Inflammatory macrophage treated with lipopolysaccharide for 4 hours (primary cell): ENCODE measurements around the gene PRUNE2.

ENCODE experiments used
- DNase-seq: peaks from one replicate; pipeline ENCODE4 v3.0.0-alpha.2; 2020

Gene PRUNE2

DNA sequence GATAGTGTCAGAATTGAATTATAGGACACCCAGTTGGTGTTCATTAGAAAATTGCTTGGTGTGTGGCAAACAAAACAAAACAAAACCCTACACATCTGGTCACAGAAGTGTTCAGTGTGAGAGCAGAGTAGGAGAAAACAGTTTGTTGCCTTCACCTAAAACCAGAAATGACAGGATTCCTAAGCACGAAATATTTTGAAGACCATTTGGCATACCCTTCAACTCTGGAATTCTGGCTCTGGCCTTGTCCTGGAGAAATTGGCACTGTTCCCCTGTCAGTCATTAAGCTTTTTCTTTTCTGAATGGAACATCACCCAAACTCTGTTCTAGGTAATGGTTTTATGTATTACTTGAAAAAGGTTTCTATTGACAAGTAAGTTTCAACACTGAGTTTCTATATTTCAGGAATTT lies 251.9 kb downstream of the PRUNE2 start:
- no peak for DNase-seq

DNA sequence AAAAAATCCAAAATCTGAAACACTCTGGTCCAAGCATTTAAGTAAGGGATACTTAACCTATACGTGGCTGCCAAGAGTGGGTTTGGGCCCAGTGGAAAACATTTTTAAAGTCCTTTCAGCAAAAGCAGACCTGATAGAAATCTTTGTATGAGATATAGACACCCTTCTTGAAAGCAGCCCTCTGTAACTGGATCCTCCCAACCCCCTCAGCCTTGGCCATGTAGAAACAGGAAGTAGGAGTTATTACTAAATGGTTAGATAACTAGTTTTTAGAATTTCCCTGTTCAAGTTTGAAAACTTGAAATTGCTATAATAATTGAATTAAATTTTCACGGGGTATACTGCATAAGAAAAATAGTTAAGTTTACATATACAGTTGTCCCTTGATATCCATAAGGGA lies 253.0 kb downstream of the PRUNE2 start:
- DNase-seq = peak; percentile 73

DNA sequence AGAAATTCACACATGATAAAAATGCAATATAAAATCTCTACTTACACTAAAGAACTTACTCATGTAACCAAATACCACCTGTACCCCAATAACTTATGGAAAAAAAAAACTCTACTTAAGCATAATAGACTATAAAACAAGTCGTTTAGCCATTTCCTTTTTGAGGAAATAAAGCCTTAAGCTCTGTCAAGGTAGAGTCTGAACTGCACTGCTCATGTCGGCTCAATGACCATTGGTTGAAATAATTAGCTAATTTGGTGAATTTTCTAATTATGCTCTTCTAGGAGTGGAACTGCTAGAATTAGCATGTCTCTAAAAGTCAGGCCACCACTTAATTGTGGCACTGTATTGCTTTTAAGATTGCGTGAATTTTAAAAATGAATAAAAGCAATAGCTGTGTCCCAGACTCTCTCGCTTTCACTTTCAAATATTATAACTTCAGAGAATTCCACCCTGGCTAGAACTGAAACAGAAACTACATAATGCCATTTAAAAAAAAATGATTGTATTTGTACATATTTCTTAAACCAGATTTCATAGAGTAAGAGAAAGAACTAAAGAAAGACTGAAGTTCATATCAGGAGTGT lies 254.7 kb downstream of the PRUNE2 start:
- peak; percentile 84 for DNase-seq

DNA sequence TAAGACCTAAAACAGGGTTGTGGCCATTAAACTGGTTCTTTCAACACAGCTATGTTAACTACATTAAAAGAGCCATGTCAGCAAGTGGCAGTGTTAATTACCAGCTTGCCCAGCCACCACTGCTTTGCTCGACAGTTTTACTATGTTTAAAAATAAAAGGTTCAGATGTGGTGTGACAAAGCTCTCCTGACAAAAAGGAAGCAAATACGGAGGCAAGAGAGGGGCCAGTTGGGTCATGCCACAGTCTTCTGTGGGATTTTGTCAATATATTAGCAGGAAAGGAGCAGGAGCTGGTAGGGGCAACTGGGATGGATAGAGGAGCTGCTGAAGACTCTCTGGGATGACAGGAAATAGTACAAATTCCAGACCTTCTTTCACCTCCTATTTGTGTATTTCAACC lies 255.2 kb downstream of the PRUNE2 start:
- DNase-seq = no peak

DNA sequence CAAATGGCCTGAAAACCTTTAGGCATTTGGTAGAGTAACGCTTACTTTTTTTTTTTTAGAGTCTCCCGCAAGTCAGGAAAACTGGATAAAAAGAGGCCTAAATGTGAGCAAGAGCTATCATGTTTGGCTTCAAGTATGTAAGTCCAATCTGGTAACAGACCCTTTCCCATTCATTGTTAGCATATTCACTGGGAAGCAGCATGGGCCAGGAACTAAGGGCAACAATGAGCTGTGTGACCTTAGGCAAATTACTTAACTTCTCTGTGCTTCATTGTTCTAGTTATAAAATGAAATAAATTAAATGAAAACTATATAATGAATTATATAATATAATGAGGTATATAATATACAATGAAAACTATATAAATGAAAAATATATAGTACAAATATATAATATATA lies 256.0 kb downstream of the PRUNE2 start:
- DNase-seq = no peak

DNA sequence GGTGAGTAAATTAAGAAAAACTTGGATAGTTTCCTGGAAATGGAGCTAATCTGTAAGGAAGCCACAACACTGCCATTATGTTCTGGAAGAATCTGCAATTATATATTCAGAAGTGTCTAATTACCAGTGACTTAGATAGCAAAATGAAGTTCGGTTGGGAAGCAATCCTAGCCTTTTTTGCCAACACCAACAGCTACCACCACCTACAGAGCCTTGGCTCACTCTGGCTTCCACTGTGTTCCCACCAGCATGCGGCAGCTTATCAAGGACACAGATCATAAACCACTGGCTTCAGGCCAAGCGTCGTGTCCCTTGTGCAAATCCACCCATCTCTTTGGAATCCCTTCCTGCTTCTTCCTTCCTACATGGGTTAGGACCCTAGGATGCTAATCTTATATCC lies 259.7 kb downstream of the PRUNE2 start:
- no peak for DNase-seq

DNA sequence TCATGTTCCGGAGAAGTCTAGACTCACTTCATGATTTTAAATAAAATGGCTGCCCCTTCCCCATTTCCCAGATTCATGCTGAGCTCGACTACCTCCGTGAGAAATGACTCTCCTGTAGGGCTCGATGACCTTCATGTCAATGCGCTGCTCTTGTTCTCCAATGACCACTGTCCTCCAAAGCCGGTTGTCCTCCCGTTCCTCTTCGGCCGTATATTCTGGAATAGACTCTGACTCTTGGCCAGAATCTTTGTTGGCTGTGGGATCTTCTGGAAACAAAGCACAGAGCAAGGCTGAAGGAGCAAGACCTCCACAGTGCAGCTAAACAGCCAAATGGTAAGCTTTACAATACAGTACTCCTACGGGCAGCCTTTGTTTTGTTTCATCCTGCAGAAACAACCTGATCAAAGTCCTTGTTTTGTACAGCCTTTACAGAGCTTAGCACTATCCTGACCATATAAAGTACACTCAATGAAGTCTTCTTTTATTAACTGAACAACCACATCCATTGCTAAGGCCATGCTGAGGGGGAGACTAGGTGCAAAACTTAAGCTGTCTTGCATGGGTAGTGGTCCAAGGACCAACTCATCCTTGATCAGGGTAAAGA lies 261.2 kb downstream of the PRUNE2 start:
- DNase-seq = no peak

DNA sequence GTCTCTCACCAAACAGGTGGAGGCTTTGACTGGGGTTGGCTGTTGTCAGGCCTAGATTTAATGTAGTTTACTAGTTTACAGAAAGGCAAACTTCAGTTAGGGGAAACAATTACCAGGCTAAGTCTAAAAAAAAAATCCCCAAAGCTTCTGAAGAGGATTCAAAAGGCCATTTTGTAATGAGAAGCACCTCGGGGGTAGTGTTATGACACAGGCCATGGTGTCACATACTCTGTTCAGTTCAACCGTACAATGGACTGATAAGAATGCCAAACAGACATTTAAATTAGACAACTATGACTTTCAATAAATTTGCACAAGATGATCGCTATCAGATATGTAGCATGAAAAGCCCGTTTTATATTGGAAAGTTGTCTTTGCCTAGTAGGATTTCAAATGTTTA lies 261.7 kb downstream of the PRUNE2 start:
- DNase-seq = peak; percentile 39

DNA sequence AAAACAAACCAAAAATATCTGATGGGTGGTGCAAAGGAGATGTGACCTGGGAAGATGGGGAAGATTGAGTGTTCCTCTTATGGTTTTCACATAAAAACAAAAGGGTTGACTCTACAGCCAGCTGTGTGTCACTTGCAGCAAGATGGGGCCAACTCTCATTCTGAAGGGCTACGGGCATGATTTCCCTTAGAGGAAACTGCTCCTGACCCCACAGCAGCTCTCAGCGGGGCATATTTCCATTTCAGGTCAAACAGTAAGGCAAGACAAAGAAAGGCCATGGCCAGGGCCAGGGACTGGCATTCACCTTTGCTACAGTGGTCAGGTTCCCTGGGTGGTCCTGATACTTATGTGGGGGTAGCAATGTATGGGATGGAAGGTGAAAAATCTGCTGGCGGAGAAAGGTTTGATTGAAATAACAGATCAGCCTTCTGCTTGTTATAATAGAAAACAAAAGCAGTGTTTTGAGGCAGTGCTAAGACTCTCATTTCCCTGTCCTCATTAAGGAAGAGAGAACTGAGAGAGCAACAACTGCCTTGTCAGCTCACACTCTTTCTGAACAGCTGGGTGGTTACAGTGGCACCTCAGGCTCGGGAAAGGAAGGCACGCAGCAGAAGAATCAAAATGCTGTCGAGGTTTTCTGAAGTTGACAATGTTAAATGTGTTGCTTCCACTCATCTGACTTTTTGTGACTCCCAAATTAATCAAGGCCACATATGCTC lies 262.4 kb downstream of the PRUNE2 start:
- DNase-seq = peak; percentile 73

DNA sequence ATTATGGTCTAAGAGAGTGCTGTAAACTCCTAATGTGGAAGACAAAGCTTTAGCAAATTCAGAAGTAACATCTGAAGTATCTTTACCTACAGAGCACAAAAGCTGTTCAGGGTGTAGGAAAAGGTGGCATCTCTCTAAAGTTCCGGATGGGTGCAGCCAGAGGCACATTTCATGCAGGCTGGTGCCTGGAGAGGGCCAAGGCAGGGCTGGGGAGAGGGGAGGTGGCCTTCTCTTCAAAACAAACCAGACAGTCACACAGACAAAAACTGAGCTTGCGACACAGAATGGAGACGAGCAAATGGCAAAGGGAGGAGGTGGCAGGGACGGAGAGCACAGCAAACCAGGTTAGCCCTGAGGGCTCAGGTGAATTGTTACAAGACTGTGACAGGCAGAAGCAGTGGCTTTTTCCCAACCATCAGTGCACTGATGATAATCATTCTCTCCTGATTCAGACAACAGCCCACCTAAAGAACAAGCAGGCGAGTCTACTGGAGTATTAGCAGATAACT lies 263.2 kb downstream of the PRUNE2 start:
- DNase-seq = no peak

DNA sequence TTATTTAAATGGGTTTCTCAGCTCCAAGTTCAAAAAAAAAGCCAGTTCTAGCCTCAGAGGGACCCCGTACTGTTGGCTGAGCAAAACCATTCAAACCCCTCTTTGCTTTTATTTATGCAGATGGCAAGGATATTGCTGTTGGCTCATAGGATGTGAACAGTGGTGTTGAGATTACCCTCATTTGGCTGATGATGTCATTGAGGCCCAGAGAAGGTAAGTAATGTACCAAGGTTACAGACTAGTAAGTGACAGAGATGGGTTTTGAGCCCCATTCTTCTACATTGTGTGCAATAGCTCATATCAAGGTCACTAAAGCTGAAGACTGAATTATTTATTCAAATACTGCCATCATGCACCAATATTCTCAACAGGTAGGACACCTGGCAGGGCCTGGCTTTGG lies 263.8 kb downstream of the PRUNE2 start:
- no peak for DNase-seq

DNA sequence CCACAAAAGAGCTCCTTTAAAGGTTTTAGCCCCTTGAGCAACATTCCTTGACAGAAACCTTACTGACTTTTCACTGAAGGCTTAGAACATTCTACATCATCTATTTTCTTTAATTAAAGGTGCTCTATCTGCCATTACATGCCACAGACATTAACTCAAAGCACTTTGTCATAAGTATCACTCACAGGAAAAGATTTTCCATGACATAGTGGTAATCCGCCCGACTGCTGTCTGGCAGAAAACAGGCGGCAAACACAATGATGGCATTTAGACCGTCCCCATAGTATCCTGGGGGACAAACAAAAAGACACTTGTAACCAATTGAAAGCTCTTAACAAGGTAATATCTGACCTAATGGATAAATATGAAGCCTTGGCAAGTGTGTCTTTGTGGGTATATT lies 267.9 kb downstream of the PRUNE2 start:
- DNase-seq = no peak

DNA sequence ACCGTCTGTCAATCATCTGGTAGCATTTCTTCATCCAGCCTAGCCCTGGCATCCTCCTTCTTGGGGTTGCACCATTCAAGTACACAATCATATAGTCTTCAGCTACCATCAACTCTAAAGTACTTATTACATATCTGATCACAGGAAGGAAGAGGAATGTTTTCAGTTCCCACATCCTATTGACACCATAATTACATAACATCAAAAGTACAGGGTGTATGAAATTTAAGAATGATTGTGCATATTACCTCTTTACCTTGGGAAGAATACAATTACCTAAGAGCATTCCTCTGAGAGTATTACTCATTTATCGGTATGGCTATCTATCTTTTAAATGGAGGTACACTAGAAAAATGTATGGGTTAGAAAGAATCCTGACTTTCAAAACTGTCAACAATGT lies 268.5 kb downstream of the PRUNE2 start:
- no peak for DNase-seq

DNA sequence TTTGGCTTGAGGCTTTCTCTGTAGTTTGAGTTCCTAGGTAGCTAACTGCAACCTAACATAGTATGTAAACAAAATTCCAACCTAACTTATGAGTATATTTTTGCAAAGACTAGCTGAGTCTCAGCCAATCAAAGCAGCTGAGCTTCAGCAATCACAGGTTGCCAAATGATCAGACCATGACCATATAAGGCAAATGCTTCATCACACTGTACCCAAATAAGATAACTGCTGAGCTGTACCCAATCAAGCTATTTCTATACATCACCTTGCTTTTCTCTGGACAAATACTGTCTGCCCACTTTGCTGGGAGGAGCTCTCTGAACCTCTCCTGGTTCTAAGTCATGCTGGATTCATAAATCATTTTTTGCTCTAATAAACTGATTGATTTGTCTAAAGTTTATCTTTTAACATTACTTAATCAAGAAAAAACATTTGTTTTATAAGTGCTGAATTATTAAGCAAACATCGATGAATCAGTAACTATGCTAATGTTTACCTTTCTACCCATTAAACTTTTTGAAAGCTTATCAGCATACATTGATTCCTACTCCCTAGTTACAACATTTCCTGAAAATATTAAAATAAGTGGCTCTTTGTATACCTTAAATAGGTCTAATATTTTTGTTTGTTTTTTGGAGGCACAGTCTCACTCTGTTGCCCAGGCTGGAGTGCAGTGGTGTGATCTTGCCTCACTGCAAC lies 271.4 kb downstream of the PRUNE2 start:
- DNase-seq = no peak

DNA sequence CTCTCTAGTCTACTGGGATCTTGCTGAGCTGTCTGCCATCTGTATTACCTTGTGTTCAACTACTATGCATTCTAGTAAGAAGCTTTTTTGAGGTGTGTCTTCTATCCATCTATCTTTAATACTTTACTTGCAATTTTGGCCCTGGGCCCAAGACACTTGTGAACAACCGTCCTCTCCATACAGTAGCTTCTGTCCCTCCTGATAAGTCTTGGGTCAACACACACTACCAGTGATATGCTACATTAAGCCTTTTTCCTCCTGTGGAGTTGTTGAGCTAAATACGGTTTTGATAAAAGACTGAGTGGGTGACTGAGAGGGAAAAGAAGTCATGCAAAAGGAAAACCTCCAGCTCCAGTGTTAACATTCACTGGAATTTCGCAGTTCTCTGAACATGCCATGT lies 275.0 kb downstream of the PRUNE2 start:
- no peak for DNase-seq

DNA sequence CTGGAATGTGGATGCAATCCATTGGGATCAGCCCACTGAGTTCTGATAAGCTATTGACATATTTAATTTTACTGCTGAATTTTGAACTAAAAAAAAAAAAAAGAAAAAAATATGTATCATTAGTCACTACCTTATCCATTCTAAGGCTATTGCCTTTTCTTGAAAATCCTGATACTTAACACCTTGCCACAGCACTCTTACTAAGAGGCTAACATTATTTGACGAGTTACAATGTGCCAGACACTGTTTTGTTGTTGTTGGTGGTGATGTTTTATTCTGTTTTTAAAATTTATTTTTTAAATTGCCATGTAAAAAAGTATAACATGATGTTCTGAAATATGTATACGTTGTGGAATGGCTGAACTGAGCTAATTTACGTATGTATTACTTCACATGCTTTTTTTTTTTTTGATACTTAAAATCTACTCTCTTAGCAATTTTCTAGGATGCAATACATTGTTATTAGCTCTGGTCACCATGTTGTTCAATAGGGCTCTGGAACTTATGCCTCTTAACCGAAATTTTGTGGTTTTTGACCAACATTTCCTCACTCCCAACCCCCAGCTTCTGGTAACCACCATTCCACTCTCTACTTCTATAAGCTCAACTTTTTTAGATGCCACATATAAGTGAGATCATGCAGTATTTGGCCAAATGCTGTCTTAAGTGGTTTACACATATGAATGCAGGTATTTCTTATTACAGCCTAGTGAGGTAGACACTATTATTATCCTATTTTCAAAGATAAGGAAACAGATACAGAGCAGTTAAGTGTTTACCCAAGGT lies 276.5 kb downstream of the PRUNE2 start:
- DNase-seq = peak; percentile 41

DNA sequence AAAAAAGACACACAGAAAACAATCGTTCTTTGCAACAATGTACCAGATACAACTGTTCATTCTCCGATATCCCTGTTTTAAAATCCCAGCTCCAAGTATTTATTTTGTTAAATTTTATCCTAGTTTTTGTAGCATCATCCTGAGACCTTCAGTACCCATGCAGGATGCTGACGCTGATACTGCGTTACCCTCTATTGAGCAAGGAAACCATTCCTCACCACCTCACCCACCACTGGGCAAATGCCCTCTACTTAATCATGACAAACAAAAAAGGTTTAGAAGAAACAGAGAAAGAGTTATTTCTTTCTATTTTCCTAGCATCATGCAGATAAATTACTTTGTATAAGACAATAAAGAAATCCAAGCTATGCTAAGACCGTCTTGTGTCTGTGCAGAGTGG lies 277.8 kb downstream of the PRUNE2 start:
- no peak for DNase-seq

DNA sequence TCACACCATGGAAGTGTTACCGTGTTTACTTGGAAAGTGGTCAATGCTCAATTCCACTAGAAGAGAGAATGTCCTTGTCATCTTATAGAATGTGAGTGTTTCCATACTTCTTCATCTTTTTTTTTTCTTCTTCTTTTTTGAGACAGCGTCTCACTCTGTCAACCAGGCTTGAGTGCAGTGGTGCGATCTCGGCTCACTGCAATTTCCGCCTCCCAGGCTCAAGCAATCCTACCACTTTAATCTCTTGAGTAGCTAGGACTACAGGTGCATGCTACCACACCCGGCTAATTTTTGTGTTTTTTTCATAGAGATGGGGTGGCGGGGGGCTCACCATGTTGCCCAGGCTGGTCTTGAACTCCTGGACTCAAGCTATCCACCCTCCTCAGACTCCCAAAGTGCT lies 278.9 kb downstream of the PRUNE2 start:
- no peak for DNase-seq

DNA sequence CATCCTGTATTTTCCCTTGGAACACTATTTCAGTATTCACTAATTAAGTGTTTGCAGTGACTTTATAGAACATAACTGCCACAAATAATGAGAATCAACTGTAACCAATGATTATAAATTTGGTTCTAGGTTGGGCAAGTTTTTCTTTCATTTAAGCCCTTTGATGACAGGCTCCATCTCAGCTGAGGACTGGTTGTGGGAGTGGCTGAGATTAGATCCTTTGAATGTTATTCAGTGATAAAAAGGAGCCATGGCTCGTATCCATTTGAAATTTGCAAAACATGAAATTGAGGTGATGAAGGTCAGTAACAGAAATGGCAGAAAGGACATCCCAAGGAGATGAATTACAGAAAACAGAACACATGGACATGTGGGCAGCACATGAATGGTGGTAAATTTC lies 279.8 kb downstream of the PRUNE2 start:
- no peak for DNase-seq

DNA sequence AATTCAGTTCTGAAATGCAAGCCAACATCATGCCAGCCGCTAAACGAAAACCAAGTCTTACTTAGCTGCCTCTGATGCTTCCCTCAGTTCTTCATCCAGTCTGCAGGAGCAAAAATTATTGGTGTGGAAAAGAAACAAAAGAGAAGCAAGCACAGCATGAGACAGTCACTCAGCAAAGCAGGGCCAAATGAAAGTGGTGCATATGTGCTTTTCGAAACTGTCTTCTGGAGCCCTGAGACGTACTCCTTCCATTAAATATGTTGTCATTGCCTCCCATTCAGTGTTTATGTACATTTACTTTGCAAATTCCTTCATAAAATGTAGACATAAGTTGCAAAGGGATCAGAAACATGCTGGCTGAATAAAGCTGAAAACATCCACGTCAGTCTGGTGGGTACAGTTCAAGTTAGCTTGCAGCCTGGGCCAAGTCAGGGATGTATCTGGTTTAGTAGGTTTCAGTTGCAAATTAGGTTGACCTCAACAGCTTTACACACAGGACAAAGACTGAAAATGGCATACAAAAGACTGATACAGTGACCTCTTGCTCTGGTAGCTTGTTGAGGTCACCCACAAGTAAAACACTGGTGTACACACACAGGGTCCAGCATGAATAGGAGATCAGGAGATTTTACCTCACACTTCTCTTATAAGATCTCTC lies 281.4 kb downstream of the PRUNE2 start:
- no peak for DNase-seq

DNA sequence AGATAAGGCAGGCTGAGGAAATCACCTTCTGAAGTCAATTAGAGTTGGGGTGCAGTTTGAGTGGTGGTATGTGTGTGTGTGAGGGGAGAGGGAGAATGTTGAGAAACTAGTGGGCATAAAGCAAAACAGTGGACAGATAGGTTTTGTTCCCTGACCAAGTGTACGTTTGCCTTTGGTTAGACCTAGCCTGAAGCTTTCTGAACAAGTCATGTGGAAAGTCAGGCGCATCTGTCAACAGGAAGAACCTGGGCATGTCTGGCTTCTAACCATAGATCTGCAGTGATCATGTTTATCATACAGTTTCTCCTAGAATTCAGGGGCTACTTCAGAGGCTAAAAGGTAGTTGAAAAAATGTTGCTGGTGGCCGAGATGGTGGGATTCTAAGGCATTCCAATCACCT lies 284.9 kb downstream of the PRUNE2 start:
- DNase-seq = no peak

DNA sequence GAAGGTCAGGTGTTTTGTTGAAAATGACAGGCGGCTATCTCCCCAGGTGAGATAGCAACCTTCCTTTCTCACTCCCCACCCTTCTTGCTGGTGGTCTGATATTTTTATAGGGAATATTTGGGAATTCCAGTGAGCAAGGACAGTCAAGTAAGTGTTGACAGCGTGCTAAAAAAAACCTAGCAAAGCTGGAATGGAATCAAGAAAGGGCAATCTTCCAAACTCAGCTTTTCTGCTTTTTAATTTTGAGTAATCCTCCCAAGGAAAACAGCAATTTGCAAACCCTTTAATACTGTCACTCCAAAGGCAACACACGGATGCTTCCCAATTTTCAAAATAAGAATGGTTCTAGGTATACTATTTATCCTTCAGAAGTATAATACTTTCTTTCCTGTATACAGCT lies 285.3 kb downstream of the PRUNE2 start:
- DNase-seq = no peak
